Fibroblast of lung (primary cell): Measurements from ENCODE around the gene OGG1. TPM values are rescaled to one million over a fixed set of nuclear protein-coding genes. Genes with fewer than 3 reads are reported as not detected.

Source experiments
- DNase-seq, 2 donors: peaks; one replicate each; pipeline versions ENCODE4 v3.0.0 to v3.0.0-alpha.2; 2010; ENCODE audit warnings: low read depth in 2 of 2
- H2AFZ ChIP-seq: 2 replicates; pipeline ENCODE4 v1.5.1; 2012; ENCODE audit warnings: low read length, control low read depth, inconsistent platforms
- H3K27ac ChIP-seq: 2 replicates; pipeline ENCODE4 v1.5.1; 2011; ENCODE audit warnings: low read length, control low read depth; ENCODE audit not compliant: insufficient read depth
- H3K27me3 ChIP-seq: 2 replicates; pipeline ENCODE4 v1.5.1; 2011; ENCODE audit warnings: mild to moderate bottlenecking, low read length; ENCODE audit not compliant: control insufficient read depth, insufficient read depth
- H3K36me3 ChIP-seq: 2 replicates; pipeline ENCODE4 v1.5.1; 2011; ENCODE audit warnings: low read length; ENCODE audit not compliant: control insufficient read depth, insufficient read depth
- H3K4me1 ChIP-seq: 2 replicates; pipeline ENCODE4 v1.5.1; 2011; ENCODE audit warnings: low read length; ENCODE audit not compliant: control insufficient read depth, insufficient read depth; ENCODE audit errors: extremely low read depth
- H3K4me2 ChIP-seq: 2 replicates; pipeline ENCODE4 v1.5.1; 2011; ENCODE audit warnings: low read length, control low read depth; ENCODE audit not compliant: insufficient read depth; ENCODE audit errors: extremely low read depth
- H3K4me3 ChIP-seq, 4 experiments: fragments of 200-600 bp in 1 of 4; sonication (generic) in 1 of 4; replicated peaks in 1 of 4; 2 replicates each; pipeline ENCODE4 v1.5.1; 2011 to 2016; ENCODE audit warnings: low read length in 4 of 4, low read depth in 3 of 4, mild to moderate bottlenecking in 3 of 4, control low read depth in 2 of 4, inconsistent platforms in 1 of 4, mixed read lengths in 1 of 4; ENCODE audit not compliant: insufficient read depth in 1 of 4; ENCODE audit errors: control extremely low read depth in 1 of 4
- H3K79me2 ChIP-seq: 2 replicates; pipeline ENCODE4 v1.5.1; 2012; ENCODE audit warnings: mild to moderate bottlenecking, low read length, inconsistent platforms; ENCODE audit not compliant: control insufficient read depth, insufficient read depth
- H3K9ac ChIP-seq: 2 replicates; pipeline ENCODE4 v1.5.1; 2011; ENCODE audit warnings: mild to moderate bottlenecking, low read length, control low read depth; ENCODE audit not compliant: insufficient read depth
- H3K9me3 ChIP-seq: 2 replicates; pipeline ENCODE4 v1.5.1; 2012; ENCODE audit warnings: low read depth, low read length; ENCODE audit not compliant: control insufficient read depth, insufficient read depth
- H4K20me1 ChIP-seq: 2 replicates; pipeline ENCODE4 v1.5.1; 2011; ENCODE audit warnings: low read length; ENCODE audit not compliant: control insufficient read depth, insufficient read depth; ENCODE audit errors: extremely low read depth
- CTCF ChIP-seq, 2 donors: IDR thresholded peaks in 1 of 2; conservative IDR thresholded peaks in 1 of 2; 1 replicate in 1 of 2; 2 replicates in 1 of 2; pipeline ENCODE4 v1.5.1; 2011 to 2012; ENCODE audit warnings: low read length in 2 of 2, control low read depth in 1 of 2, inconsistent platforms in 1 of 2, low read depth in 1 of 2, mild to moderate bottlenecking in 1 of 2
- EZH2 ChIP-seq: IDR thresholded peaks from 2 replicates; pipeline ENCODE4 v1.5.1; 2012; ENCODE audit warnings: low read length, control low read depth, mild to moderate bottlenecking; ENCODE audit errors: missing control alignments
- polyA plus RNA-seq, 2 donors: library from polyadenylated mRNA; depleted of rRNA in 1 of 2; stranded (reverse) in 1 of 2; unstranded in 1 of 2; fragments of >200 nt; gene quantifications; 2 replicates each; pipeline ENCODE4 v1.2.1, GENCODE V29; 2011 to 2012; ENCODE audit warnings: missing spikeins in 1 of 2
- total RNA-seq: library from RNA; depleted of rRNA; stranded (reverse); fragments of >200 nt; gene quantifications from 2 replicates; pipeline ENCODE4 v1.2.1, GENCODE V29; 2014

OGG1 gene
- total and polyA plus RNA-seq, 2 donors (not counting 1 experiment from before 2014, with no cell fraction given): 20.1 to 24.4 TPM

- TF ChIP-seq EZH2: no peak
- TF ChIP-seq CTCF (conservative IDR thresholded peaks at IDR 0.05 in 1 of 2, IDR thresholded peaks at IDR 0.05 in 1 of 2; ENCODE audit: low read depth in 1 of 2, low read length in 2 of 2): no peak
- no peak for DNase-seq
- Histone ChIP-seq H3K36me3 (no peaks in the 10 kb centered on the region), H3K27ac (no peak overlapping the region), H4K20me1 (no peaks in the 10 kb centered on the region), H3K27me3 (no peaks in the 10 kb centered on the region), H3K4me3 (no peak overlapping the region), H2AFZ (no peak overlapping the region), H3K79me2 (no peaks in the 10 kb centered on the region), H3K9ac (no peak overlapping the region), H3K9me3 (no peaks in the 10 kb centered on the region), H3K4me2 (no peak overlapping the region), H3K4me1 (peaks cover under 1% of the 10 kb centered on the region)
Measured at GRCh38 chr3:9721015-9721699, 28.6 kb upstream of the OGG1 start.

- H2AFZ ChIP-seq: no peak overlapping the region
- no peaks in the 10 kb centered on the region for H3K36me3 ChIP-seq
- H3K4me1 ChIP-seq: no peaks in the 10 kb centered on the region
- DNase-seq: no peak
- no peaks in the 10 kb centered on the region for H3K9me3 ChIP-seq
- TF ChIP-seq EZH2 (no peak), CTCF (conservative IDR thresholded peaks at IDR 0.05 in 1 of 2, IDR thresholded peaks at IDR 0.05 in 1 of 2; ENCODE audit: low read depth in 1 of 2, low read length in 2 of 2) (no peak)
- H3K27me3 ChIP-seq: no peaks in the 10 kb centered on the region
- no peak overlapping the region for H3K9ac ChIP-seq
- H3K4me2 ChIP-seq: no peak overlapping the region
- H4K20me1 ChIP-seq: no peaks in the 10 kb centered on the region
- no peaks in the 10 kb centered on the region for H3K79me2 ChIP-seq
- H3K27ac ChIP-seq: no peak overlapping the region
- no peak overlapping the region for H3K4me3 ChIP-seq
Measured at GRCh38 chr3:9721700-9722060, 28.1 kb upstream of the OGG1 start.

- Histone ChIP-seq H2AFZ (no peak overlapping the region), H3K9ac (no peak overlapping the region), H3K27ac (no peak overlapping the region), H3K9me3 (no peaks in the 10 kb centered on the region), H4K20me1 (no peaks in the 10 kb centered on the region), H3K4me1 (no peaks in the 10 kb centered on the region), H3K27me3 (no peaks in the 10 kb centered on the region), H3K36me3 (no peaks in the 10 kb centered on the region), H3K79me2 (no peaks in the 10 kb centered on the region), H3K4me2 (no peak overlapping the region), H3K4me3 (no peak overlapping the region)
- no peak for DNase-seq
- TF ChIP-seq EZH2 (no peak), CTCF (conservative IDR thresholded peaks at IDR 0.05 in 1 of 2, IDR thresholded peaks at IDR 0.05 in 1 of 2; ENCODE audit: low read depth in 1 of 2, low read length in 2 of 2) (no peak)
Measured at GRCh38 chr3:9725775-9726515, 23.8 kb upstream of the OGG1 start.
